ENCODE results near the gene HIC2.

DNA sequence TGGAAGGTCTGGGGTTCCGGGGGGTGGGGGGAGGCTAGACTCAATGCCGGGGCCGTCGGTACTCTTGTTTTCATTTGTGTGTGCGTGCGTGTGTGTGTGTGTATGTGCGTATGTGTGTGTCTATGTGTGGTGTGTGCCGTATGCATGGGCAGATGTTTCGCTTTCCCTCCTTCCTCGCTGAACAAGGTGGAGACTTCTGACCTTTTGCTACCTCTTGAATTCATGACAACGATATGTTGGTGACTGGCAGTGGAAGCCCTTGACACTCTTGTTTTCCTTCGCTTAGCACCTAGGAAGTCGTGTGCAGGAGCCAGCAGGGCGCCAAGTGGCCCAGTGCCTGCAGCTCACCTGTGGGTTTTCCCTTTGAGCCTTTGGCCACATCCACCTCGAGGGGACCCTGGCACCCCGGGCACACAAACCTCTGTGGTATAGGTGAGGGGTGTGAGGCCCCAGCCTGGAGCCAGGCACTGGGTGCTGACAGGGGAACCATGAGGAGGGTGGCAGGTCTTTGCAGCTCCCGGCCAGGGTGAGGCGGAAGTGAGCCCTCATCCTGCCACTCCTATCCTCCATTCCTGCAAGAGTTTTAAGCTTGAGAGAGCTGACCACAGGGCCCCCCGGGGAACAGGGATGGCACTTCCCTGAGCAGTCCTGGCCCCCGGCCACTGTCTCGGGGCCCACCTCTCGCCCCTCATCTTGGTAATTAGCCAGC, 30.7 kb downstream of the HIC2 start:
- TF ChIP-seq, protein P1, sequence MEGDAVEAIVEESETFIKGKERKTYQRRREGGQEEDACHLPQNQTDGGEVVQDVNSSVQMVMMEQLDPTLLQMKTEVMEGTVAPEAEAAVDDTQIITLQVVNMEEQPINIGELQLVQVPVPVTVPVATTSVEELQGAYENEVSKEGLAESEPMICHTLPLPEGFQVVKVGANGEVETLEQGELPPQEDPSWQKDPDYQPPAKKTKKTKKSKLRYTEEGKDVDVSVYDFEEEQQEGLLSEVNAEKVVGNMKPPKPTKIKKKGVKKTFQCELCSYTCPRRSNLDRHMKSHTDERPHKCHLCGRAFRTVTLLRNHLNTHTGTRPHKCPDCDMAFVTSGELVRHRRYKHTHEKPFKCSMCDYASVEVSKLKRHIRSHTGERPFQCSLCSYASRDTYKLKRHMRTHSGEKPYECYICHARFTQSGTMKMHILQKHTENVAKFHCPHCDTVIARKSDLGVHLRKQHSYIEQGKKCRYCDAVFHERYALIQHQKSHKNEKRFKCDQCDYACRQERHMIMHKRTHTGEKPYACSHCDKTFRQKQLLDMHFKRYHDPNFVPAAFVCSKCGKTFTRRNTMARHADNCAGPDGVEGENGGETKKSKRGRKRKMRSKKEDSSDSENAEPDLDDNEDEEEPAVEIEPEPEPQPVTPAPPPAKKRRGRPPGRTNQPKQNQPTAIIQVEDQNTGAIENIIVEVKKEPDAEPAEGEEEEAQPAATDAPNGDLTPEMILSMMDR (IDR thresholded peaks at IDR 0.05 in 2 of 3, conservative IDR thresholded peaks at IDR 0.05 in 1 of 3; ENCODE audit: control insufficient read depth in 2 of 3, extremely low read depth in 1 of 3, insufficient read depth in 1 of 3, low read depth in 3 of 3, low read length in 3 of 3) = peak in 2 of 3 experiments; percentile 10 to 11; a peak in 1 of 6 replicates
- TF ChIP-seq JUNB (IDR thresholded peaks at IDR 0.05) (no peak), ZSCAN29 (IDR thresholded peaks at IDR 0.05) (no peak), SREBF1 (IDR thresholded peaks at IDR 0.05; ENCODE audit: low read length) (no peak), POU2F2 (IDR thresholded peaks at IDR 0.05; ENCODE audit: borderline replicate concordance, low read depth, low read length) (no peak), POLR2A (IDR thresholded peaks at IDR 0.05; ENCODE audit: low read depth, low read length) (no peak), TCF12 (IDR thresholded peaks at IDR 0.05; ENCODE audit: low read depth, low read length) (no peak), RAD51 (IDR thresholded peaks at IDR 0.05) (no peak), USF2 (IDR thresholded peaks at IDR 0.05; ENCODE audit: borderline replicate concordance, low read depth, low read length) (no peak), FOXM1 (IDR thresholded peaks at IDR 0.05; ENCODE audit: low read depth, low read length) (no peak)
- TF ChIP-seq, protein P2, sequence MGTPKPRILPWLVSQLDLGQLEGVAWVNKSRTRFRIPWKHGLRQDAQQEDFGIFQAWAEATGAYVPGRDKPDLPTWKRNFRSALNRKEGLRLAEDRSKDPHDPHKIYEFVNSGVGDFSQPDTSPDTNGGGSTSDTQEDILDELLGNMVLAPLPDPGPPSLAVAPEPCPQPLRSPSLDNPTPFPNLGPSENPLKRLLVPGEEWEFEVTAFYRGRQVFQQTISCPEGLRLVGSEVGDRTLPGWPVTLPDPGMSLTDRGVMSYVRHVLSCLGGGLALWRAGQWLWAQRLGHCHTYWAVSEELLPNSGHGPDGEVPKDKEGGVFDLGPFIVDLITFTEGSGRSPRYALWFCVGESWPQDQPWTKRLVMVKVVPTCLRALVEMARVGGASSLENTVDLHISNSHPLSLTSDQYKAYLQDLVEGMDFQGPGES (IDR thresholded peaks at IDR 0.05) = no peak
- TF ChIP-seq, protein P3, sequence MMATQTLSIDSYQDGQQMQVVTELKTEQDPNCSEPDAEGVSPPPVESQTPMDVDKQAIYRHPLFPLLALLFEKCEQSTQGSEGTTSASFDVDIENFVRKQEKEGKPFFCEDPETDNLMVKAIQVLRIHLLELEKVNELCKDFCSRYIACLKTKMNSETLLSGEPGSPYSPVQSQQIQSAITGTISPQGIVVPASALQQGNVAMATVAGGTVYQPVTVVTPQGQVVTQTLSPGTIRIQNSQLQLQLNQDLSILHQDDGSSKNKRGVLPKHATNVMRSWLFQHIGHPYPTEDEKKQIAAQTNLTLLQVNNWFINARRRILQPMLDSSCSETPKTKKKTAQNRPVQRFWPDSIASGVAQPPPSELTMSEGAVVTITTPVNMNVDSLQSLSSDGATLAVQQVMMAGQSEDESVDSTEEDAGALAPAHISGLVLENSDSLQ (IDR thresholded peaks at IDR 0.05) = no peak

All from GM12878 (cell line).